Measurements from ENCODE around the gene MST1R.

The MST1R gene

DNA sequence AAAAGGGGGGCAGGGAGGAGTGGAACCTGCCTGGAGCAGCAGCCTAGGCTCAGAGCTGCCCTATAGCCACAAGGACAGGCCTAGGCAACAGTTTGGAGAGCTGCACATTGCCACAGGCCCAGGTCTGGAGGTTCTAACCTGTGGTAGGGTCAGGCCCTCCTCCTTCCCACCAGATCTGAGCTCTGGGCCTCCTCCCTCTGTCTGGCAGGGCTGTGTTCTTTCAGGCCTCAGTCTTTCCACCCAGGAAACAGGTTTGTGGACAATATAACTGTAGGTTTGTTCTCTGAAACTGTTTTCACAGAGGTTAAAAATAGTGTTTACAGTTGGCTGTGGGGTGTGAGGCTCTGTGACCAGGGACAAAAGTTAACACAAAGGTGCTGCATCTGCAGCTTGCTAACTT, 25.0 kb downstream of the MST1R start:
- DNase-seq (ENCODE audit: low read depth in 2 of 3, low spot score in 1 of 3), result no peak

DNA sequence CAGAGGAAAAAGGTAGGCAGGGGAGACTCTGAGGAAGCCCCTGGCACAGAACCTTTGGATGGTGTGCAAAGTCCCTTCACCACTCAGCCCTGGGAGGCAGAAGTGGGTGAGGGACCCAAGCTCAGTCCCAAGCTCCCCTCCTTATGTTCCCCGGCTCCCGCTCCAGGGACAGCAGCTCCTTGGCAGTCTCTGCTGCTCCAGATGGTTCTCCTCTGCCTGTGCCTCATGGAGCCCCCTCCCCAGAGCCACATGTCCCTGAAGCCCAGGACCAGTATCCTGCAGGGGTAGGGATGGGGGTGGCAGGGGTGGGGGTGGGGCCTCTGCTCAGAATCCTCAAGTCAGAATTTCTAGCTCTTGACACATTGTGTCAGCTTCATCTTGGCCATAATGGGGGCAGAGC, 26.0 kb downstream of the MST1R start:
- DNase-seq (ENCODE audit: low read depth in 2 of 3, low spot score in 1 of 3), result no peak

DNA sequence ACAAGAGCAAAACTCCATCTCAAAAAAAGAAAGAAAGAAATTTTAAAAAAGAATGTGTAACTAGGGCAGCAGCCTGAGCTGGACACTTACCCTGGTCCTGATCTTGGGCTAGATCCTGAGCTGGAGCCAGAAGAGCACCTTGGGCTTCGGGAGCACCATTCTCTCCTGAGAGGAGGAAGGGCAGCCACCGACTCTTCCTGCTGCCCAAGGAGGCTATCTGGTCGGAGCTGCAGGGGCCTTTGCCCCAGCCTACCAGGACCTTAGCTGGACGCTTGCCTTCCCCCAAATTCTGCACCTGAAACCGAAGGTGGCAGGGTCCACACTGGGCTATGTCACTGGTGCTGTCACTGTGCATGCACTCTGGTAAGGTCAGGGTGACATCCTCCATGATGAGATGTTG, 27.1 kb downstream of the MST1R start:
- no peak for DNase-seq (ENCODE audit: low read depth in 2 of 3, low spot score in 1 of 3)

DNA sequence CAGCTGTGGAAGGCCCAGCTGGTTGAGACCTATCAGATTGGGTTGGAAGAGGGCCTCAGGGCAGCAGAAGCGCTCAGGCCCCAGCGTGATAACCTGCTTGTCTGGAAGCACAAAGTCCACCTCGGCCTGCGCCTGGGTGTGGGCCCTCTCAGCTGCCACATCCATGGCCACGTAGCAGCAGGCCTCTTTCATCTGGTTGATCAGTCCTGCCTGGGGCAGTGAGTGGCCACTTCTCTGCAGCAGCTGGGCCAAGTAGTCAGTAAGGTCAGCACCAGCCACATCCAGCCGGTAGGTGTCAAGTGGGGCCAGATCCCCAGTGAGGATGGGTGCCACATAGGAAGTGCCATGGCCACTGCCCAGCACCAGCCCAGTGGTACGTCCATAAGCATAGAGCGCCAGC, 30.1 kb downstream of the MST1R start:
- DNase-seq (ENCODE audit: low read depth in 2 of 3, low spot score in 1 of 3), result no peak

DNA sequence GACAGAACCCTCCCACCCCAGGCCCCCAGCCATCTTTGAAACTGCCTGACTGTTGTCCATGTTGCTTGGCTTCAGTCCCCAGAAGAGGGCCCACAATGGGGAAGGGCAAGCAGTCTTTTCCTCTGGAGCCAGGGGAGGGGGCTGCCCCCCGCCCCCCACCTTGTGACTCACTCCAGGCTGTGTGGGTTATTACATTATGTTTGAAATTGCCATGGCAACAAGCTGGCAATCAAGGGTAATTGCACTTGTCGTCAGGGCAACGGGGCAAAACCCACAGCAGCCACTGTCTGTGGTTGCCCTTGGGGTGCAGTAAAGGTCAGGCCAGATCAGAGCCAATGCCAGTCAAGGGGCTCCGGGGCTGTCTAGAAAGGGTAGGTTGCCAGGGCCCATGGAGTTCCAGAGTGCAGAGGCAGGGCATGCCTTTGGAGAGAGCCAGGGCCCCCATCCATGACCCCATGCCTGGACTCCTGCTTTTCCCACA, 30.8 kb downstream of the MST1R start:
- peak in 1 of 3 donors; percentile 18 for DNase-seq (ENCODE audit: low read depth in 2 of 3, low spot score in 1 of 3)

DNA sequence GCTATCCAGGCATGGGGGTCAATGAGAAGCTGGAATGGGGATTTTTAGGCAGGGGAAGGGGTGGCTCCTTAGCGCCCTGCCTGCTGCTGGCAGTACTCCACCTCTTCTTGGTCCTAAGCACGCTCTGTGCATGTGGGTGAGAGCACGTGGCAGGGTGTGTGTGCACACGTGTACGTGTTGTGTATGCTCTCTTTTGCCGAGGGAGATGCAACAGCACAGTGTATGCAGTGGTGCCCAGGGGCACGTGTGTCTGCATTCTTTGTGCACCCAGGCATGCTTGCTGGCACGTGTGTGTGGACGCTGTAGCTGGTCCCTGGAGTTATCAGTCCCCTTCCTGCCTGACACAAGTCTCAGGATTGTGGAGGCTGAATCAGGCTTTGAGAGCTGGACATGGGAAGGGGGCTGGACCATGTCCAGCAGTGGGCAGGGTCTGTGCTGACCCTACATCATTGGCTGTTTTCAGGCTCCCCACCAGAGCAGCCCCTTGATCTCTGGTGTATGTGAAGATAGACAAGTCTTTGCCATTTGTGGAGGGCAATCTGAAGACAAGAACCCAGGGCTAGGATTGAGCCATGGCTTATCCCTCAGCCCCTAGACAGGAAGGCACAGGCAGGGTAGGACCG, 32.0 kb downstream of the MST1R start:
- DNase-seq (ENCODE audit: low read depth in 2 of 3, low spot score in 1 of 3), result no peak

DNA sequence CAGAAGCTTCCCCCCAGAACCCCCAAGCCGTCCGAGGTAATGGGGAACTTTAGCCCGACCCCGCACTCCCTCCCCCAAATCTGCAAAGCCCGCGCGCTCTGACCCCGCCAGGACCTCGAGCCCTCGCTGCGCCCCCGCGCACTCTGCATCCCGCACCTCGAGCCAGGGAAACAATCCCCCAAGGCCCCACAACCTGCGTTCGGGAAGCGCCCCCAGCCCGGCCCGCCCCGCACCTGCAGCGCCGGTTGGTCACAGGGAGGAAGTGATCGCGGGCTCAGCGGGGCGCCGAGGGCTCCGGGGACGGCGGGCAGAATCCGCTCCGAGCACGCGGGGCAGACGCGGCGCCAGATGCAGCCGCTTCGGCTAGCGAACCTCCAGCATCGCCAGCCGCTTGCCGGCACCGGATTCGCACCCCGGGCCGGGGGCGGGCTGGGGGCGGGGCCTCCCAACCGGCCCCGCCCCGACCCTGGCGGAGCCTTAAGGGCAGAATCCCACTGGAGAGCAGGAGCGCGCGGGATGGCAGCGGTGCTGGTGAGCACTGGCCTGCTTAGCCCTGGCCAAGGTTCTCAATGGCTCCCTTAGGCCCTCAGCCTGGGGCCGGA, 34.0 kb downstream of the MST1R start, which contains the start of gene CAMKV:
TSS of gene CAMKV (minus strand) at position 382 of the 602 bp plus-strand sequence. CDS start 7,518 bp downstream, outside the sequence.
- peak in 1 of 3 donors; percentile 23 for DNase-seq (ENCODE audit: low read depth in 2 of 3, low spot score in 1 of 3)

DNA sequence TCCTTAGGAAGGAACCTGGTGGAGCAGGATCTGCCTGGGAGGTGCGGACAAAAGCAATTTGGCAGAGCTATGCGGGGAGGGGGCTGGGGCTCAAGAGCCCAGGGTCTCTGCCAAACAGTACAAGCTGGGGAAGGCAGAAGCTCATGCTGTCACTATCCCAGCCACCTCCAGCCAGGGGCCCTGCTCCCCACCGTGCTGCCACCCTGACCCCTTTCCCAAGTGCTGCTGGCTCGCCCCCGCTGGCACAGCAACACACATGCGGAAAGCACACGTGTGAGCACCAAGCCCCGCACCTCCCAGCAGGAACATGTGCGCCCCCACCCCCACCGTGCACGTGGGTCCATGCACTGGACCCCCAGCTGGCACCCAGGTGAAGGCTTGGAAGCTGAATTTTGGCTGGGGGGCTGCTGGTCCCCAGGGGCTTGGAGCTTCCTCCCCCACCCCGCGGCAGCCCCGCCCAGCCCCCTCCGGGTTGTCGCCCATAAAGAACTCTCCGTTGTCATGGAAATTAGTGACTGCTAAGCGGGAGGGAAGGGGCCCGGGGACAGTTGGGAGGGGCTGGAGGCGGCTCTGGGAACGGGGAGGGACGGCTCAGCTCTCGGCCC, 34.7 kb downstream of the MST1R start:
- no peak for DNase-seq (ENCODE audit: low read depth in 2 of 3, low spot score in 1 of 3)

DNA sequence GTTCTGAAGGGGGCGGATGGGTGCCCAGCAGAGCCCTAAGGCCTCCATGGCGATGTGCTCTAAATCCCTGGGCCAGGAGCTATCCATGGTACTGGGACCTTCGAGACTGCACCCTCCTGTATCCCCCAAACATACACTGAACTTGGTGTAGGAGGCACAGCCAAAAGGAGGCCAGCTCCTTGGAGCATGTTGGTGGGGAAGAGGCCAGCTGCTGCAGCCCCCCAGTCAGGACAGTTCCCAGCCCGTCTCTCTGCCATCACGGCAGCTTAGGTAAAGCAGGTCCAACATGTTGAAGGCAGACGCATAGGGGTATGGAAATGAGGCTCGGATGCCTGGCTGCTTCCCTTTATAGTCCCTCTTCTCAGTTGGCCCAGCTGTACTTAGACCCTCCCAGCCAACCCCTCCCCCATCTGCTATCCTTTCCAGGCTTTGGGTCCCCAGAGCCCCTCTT, 35.8 kb downstream of the MST1R start:
- no peak for DNase-seq (ENCODE audit: low read depth in 2 of 3, low spot score in 1 of 3)

DNA sequence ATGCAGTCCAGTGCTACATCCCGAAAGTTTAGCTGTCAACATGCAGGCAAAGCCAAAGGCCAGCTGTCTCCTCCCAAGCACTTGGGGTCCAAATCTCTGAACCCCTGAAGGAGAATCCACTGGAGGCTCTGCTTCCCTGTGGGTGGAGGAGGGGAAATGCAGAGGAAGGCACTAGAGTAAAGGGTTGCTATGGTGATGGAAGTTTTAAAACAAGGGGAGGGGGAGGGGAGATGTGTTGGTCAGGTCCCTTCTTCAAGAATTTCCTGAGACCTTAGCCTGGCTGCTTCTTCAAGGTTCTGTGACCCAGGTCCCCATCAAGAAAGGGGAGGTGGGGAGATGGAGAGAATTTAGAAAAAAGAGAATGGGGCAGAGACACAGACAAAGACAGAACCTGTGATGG, 36.3 kb downstream of the MST1R start:
- no peak for DNase-seq (ENCODE audit: low read depth in 2 of 3, low spot score in 1 of 3)

DNA sequence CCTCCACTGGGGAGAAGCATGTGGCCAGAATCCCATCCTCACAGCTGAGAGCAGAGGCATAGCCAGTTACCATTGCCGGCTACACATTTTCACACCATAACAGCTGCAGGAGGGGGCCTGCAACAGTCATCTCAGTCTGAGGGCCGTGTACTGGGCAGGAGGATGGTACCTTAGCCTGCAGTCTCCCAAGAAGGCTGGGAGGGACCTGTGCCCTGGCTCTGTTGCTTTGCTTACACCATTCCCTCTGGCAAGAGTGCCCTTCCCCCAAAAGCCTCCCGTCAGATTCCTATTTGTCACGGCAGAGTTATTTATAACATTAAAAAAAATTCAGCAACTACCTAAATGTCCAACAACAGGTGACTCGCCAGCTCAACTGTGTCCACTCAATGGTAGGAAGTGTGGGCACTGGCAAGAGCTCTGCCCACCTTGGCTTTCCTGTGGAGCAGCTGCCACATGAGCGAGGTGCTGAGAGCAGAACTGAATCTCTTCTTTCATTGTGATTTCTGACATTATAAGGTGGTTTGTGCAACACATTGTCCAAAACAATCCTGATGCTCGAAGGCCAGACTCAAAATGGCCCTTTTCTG, 38.4 kb downstream of the MST1R start:
- no peak for DNase-seq (ENCODE audit: low read depth in 2 of 3, low spot score in 1 of 3)

DNA sequence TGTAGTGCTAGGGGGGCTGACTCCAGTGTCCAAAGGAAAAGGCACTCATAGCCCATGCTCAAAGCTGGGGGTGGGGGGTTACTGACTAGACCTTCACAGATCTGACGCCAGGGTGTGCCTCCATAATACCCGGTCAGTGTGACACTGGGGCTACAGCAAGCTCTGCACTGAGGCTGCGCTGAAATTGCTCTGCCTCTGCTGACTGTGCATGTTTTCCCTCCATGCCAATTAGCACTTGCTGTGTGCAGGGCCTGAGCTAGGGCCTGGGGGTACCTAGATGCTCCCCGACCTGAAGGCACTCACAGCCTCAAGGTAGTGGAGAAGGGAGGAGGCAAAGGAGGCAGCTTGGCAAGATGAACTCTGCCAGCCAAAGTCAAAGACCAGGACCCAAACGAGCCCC, 39.2 kb downstream of the MST1R start:
- no peak for DNase-seq (ENCODE audit: low read depth in 2 of 3, low spot score in 1 of 3)

DNA sequence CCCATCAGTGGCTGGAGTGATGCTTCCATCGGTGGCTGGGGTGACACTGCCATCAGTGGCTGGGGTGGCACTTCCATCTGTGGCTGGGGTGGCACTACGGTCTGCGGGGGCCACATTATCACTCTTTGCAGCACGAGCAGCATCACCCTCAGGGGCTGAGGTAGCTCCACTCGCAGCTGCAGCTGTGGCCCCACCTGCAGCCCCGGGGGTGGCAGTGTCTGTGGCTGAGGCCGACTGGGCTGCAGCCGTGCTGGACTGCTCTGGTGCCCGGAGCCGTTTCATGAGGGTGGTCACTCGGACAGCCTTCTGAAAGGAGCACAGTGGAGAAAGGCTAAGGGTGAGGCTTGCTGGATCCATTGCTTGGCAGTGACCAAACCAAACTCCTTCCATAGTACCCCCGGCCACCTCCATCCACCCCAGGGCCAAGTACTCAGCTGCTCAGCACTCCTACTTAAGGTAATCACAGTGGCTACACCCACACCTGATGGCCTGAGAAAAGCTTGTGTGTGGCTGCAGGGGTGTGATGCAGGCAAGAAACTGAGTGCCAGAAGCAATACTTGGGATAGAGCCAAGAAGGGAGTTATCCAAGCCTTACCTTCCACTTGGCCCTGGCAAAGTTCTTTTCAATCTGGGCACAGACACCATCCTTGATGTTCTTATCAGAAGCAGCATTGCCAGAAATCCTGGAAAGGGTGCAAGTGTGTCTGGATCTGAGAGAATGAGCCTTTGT, 43.9 kb downstream of the MST1R start:
- no peak for DNase-seq (ENCODE audit: low read depth in 2 of 3, low spot score in 1 of 3)

DNA sequence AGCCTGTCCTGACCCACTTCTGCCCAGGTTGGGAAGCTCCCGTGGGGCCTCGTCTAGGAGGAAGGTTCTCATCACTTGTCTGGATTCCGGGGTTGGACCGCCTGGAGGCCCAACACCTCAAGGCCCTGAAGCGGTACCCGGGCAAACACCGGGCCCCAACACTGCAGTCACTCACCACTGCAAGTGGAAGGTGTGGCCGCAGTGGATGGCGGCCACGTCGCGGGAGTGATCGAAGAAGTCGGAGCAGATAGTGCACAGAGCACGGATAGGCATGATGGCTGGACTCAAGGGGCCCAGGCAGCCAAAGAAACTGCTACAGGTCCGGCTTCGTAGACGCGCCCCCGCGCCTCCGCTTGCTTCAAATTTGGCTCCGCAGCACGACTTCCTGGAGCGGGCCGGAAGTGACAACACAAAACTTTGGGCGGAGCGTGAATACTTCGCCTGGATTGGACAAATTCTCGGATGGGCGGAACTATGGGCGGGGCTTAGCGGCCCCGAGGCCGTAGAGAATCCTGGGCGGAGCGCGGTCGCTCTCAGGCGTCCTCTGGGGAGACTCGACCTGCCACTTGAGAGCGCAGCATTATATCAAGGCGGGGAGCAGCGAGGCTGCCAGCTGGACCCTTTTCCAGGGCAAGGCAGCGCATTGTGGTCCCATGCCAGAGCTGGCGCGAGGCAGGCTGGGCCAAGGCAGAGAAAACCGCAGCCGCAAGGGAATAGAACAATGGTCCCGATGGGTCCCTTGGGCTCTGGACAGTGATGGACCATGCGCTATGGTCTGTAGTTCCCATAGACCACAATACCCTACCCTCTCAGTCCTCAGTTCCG, 47.3 kb downstream of the MST1R start, which contains the start of gene TRAIP:
TSS of gene TRAIP (minus strand) at position 384 of the 825 bp plus-strand sequence. CDS start at position 273, 111 bp downstream.
- DNase-seq (ENCODE audit: low read depth in 2 of 3, low spot score in 1 of 3), result peak; percentile 90 to 95 (median 92)

DNA sequence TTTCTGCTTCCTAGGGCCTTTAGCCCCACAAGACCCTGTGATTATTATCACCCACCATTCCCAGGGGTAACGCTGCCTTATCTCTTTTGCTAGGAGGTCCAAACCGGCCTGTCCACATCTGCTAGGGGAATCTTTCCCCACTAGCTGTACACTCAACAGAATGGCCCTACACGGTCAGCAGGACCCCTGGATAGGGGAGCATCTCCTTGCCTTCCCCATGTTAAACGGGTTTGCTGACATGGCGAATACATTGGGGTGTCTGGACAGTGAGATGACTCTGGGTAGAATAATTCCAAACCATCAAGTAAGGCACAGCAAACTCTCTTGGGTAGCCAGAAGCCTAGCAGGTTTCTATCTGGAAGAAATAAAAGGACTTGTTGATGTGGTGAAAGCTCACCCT, 48.0 kb downstream of the MST1R start:
- DNase-seq (ENCODE audit: low read depth in 2 of 3, low spot score in 1 of 3), result no peak

DNA sequence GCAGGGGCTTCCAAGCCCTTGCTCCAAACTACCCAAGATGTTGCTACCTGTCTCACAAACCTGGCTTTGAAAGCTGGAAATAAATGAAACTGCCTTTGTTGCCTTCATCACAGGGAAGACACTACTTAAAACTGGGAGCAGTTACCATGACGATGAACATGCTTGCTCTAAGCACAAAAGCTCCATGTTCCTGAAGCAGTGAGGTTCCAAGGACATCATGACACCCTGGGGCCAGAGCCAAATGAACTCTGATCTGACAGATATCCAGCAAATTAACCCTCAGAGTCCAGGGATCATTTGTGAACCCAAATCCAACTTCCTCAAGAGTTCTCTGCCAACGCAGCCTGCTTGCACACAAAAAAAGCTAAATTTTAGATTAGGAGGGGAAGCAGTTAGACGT, 58.0 kb downstream of the MST1R start:
- no peak for DNase-seq (ENCODE audit: low read depth in 2 of 3, low spot score in 1 of 3)

DNA sequence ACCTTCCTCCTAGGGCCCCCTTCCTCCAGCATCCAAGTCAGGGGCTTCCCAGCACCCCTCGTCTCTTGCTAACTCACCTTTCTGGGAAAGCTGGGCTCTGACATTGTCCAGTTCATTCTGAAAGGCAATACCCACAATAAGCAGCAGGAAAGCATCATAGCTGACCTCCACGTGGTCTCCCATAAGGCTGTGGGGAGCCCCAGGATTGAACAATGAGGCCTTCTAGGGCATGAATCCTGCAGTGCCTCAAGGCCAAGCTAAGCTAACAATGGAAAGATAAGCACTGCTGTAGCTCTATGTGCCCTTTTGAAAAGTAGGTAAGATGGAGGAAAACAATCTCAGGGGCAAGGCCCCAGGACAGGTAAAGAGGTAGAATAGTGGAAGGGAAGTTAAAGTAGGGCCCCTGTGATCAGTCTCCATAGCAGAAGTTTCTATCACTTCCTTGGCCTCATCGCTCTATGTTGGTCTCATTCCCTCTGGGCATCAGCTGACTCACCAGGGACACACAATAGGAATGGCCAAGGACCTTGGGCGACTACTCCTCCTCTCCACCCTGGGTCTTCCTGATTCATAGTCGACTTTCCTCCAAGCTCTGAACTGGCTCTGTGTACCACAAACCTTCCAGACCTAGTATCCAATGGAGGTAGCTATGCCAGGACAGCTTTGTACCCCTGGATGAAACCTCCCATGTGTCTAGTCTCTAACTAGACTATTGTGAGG, 59.0 kb downstream of the MST1R start:
- no peak for DNase-seq (ENCODE audit: low read depth in 2 of 3, low spot score in 1 of 3)

DNA sequence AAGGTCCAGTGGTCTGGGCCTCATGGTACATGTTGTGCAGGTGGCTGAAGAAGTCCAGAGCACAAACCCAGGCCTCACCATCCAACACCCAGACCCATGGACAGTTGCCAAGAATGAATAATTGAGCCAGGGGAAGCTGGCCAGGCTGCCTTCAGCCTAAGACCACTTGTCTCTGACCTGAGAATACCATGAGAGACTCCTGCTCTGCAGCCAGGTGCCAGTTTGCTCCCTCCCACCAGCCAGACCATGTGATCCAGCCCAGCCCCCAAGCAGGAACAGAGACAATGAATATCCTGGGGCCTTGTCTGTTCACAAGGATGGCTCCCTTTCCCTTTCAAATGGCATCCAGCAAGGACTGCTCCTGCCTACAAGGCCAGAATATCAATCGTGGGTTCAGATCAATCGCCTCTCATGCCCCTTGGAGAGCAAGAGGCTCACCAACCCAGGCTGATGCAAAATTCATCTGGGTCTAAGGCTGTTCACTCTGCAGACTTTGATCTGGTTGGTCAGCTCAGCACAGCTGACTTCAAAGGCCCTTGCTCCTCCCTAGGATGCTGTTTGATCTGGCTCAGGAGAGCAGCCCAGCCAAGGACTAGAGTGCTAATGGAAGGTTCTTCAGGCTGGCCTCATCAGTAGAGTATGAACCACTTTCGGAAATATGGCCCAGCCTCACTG, 60.7 kb downstream of the MST1R start:
- DNase-seq (ENCODE audit: low read depth in 2 of 3, low spot score in 1 of 3), result no peak

DNA sequence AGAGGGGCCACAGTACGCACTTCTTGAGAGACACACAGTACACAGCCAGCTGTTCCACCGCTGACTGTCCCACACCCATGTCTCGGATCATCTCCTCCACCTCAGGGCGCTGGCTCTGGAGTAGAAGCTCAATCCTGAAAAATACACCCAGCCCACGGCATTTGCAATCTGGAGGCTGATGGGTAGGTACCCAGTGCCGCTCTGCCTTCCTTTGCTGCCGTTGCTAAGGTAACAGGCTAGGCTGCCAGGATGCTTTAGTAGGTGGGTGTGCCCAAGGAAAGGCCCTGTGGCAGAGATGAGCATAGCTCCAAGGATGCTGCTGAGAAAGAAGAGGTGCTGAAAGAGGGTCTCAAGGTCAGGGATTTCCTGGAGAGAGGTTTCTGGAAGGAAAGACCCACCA, 61.9 kb downstream of the MST1R start:
- no peak for DNase-seq (ENCODE audit: low read depth in 2 of 3, low spot score in 1 of 3)
